WTC11 (cell line): Measurements from ENCODE around the gene PLXNA2. TPM values are rescaled to one million over a fixed set of nuclear protein-coding genes. Genes with fewer than 3 reads are reported as not detected.

Experiments used
- ATAC-seq: fragments of 200-7000 bp; cut with Tn5 transposase; 2 replicates; pipeline ENCODE4 v1.10.0; 2021; ENCODE audit warnings: mild to moderate bottlenecking, moderate library complexity
- CTCF ChIA-PET: fragments of 300-600 bp; sonication (Branson Sonifier 250); formaldehyde crosslinking; loops from one replicate; lab custom pipeline; 2021; ENCODE audit warnings: antibody characterized with exemption; lab: Charles Lee
- POLR2A ChIA-PET: fragments of 350-600 bp; sonication (Branson Sonifier 250); formaldehyde crosslinking; loops from one replicate; lab custom pipeline; 2021; ENCODE audit warnings: antibody characterized with exemption; lab: Charles Lee
- DNase-seq: peaks from one replicate; pipeline ENCODE4 v3.0.0; 2021; ENCODE audit warnings: low spot score
- H3K27ac Mint-ChIP-seq: 2 replicates; pipeline ENCODE4 v1.8.0; 2021; ENCODE audit warnings: mixed read lengths
- H3K27me3 Mint-ChIP-seq: 2 replicates; pipeline ENCODE4 v1.8.0; 2021; ENCODE audit warnings: low read depth, mild to moderate bottlenecking, moderate library complexity, mixed read lengths
- H3K36me3 Mint-ChIP-seq: 2 replicates; pipeline ENCODE4 v1.8.0; 2021; ENCODE audit warnings: mixed read lengths
- H3K4me1 Mint-ChIP-seq: 2 replicates; pipeline ENCODE4 v1.8.0; 2022; ENCODE audit warnings: mixed read lengths
- H3K4me3 Mint-ChIP-seq: 2 replicates; pipeline ENCODE4 v1.8.0; 2021; ENCODE audit warnings: mild to moderate bottlenecking, moderate library complexity, mixed read lengths
- H3K9me3 Mint-ChIP-seq: 2 replicates; pipeline ENCODE4 v1.8.0; 2021; ENCODE audit warnings: mixed read lengths
- FOXK1 ChIP-seq: sonication (generic); formaldehyde crosslinking; IDR thresholded peaks from 2 replicates; pipeline ENCODE4 v1.8.0; 2022; ENCODE audit warnings: mild to moderate bottlenecking, moderate library complexity, missing genetic modification reagents
- FOXP1 ChIP-seq: sonication (generic); formaldehyde crosslinking; IDR thresholded peaks from 2 replicates; pipeline ENCODE4 v1.8.0; 2022; ENCODE audit warnings: missing genetic modification reagents, mild to moderate bottlenecking, moderate library complexity, borderline replicate concordance
- GTF2I ChIP-seq: fragments of 250-450 bp; sonication (Bioruptor Pico); conservative IDR thresholded peaks from 2 replicates; pipeline ENCODE4 v1.4.0; 2021; ENCODE audit warnings: mild to moderate bottlenecking
- IRF2 ChIP-seq: sonication (generic); formaldehyde crosslinking; IDR thresholded peaks from 2 replicates; pipeline ENCODE4 v1.8.0; 2022; ENCODE audit warnings: low read depth, missing genetic modification reagents, borderline replicate concordance
- JUN ChIP-seq: sonication (generic); formaldehyde crosslinking; IDR thresholded peaks from 2 replicates; pipeline ENCODE4 v1.8.0; 2023; ENCODE audit warnings: mild to moderate bottlenecking, missing genetic modification reagents
- KAT7 ChIP-seq: sonication (generic); formaldehyde crosslinking; IDR thresholded peaks from 2 replicates; pipeline ENCODE4 v1.8.1; 2023; ENCODE audit warnings: missing genetic modification reagents, mild to moderate bottlenecking, borderline replicate concordance
- NFATC4 ChIP-seq: fragments of 250-450 bp; sonication (Bioruptor Pico); IDR thresholded peaks from 2 replicates; pipeline ENCODE4 v1.9.0; 2021; ENCODE audit warnings: mild to moderate bottlenecking
- NR2C2 ChIP-seq: sonication (generic); formaldehyde crosslinking; IDR thresholded peaks from 2 replicates; pipeline ENCODE4 v1.8.0; 2022; ENCODE audit warnings: mild to moderate bottlenecking, missing genetic modification reagents
- OVOL2 ChIP-seq: fragments of 250-450 bp; sonication (Bioruptor Pico); IDR thresholded peaks from 2 replicates; pipeline ENCODE4 v1.9.0; 2021; ENCODE audit warnings: mild to moderate bottlenecking, borderline replicate concordance
- SOX15 ChIP-seq: fragments of 250-450 bp; sonication (Bioruptor Pico); IDR thresholded peaks from 2 replicates; pipeline ENCODE4 v1.9.0; 2021; ENCODE audit warnings: mild to moderate bottlenecking
- TEAD1 ChIP-seq: sonication (generic); formaldehyde crosslinking; IDR thresholded peaks from 2 replicates; pipeline ENCODE4 v1.8.0; 2022; ENCODE audit warnings: mild to moderate bottlenecking, missing genetic modification reagents
- ZBTB21 ChIP-seq: sonication (generic); formaldehyde crosslinking; IDR thresholded peaks from 2 replicates; pipeline ENCODE4 v1.8.1; 2023; ENCODE audit warnings: mild to moderate bottlenecking, missing genetic modification reagents, borderline replicate concordance
- total RNA-seq: library from RNA; stranded (reverse); gene quantifications from 3 replicates; pipeline ENCODE4 v1.2.3, GENCODE V29; 2021
- TF ChIP-seq, protein P1 (sequence below): sonication (generic); formaldehyde crosslinking; IDR thresholded peaks from 2 replicates; pipeline ENCODE4 v1.8.1; 2023; ENCODE audit warnings: mild to moderate bottlenecking, missing genetic modification reagents, borderline replicate concordance
- TF ChIP-seq, protein P2 (sequence below): sonication (generic); formaldehyde crosslinking; IDR thresholded peaks from 2 replicates; pipeline ENCODE4 v1.8.0; 2022; ENCODE audit warnings: missing genetic modification reagents
- TF ChIP-seq, protein P3 (sequence below): sonication (generic); formaldehyde crosslinking; IDR thresholded peaks from 2 replicates; pipeline ENCODE4 v1.8.1; 2023; ENCODE audit warnings: mild to moderate bottlenecking, moderate library complexity, missing genetic modification reagents
- TF ChIP-seq, protein P4 (sequence below): sonication (generic); formaldehyde crosslinking; IDR thresholded peaks from 2 replicates; pipeline ENCODE4 v1.8.1; 2023; ENCODE audit warnings: mild to moderate bottlenecking, missing genetic modification reagents
- TF ChIP-seq, protein P5 (sequence below): sonication (generic); formaldehyde crosslinking; IDR thresholded peaks from 2 replicates; pipeline ENCODE4 v1.8.1; 2022; ENCODE audit warnings: mild to moderate bottlenecking, missing genetic modification reagents, moderate library complexity, borderline replicate concordance
- TF ChIP-seq, protein P6 (sequence below): sonication (generic); formaldehyde crosslinking; conservative IDR thresholded peaks from 2 replicates; pipeline ENCODE4 v1.8.1; 2023; ENCODE audit warnings: mild to moderate bottlenecking, low read depth, missing genetic modification reagents, moderate library complexity

Gene PLXNA2
- total RNA-seq, 1 experiment from 2014 or later: 4.2 TPM

DNA sequence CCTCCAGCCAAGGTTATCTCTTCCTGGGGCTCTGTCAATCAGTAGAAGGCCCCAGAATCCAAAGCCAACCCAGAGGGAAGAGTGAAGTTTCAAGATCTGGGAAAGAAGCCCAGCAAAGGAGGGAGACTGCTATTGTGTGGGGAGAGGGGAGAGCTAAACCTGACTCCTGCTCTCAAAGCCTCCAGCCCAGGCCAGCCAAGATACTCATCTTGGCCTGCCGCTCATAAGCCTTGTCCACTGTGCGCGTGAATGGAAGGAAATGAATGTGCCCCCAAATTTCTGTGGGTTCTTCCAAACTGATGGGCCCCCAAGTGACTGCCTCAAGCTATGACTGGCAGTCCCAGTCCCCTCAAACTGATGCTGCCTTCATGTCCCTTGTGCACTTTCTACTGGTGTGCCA lies 2.0 kb downstream of the PLXNA2 start (continued):
- TF ChIP-seq, protein P1, sequence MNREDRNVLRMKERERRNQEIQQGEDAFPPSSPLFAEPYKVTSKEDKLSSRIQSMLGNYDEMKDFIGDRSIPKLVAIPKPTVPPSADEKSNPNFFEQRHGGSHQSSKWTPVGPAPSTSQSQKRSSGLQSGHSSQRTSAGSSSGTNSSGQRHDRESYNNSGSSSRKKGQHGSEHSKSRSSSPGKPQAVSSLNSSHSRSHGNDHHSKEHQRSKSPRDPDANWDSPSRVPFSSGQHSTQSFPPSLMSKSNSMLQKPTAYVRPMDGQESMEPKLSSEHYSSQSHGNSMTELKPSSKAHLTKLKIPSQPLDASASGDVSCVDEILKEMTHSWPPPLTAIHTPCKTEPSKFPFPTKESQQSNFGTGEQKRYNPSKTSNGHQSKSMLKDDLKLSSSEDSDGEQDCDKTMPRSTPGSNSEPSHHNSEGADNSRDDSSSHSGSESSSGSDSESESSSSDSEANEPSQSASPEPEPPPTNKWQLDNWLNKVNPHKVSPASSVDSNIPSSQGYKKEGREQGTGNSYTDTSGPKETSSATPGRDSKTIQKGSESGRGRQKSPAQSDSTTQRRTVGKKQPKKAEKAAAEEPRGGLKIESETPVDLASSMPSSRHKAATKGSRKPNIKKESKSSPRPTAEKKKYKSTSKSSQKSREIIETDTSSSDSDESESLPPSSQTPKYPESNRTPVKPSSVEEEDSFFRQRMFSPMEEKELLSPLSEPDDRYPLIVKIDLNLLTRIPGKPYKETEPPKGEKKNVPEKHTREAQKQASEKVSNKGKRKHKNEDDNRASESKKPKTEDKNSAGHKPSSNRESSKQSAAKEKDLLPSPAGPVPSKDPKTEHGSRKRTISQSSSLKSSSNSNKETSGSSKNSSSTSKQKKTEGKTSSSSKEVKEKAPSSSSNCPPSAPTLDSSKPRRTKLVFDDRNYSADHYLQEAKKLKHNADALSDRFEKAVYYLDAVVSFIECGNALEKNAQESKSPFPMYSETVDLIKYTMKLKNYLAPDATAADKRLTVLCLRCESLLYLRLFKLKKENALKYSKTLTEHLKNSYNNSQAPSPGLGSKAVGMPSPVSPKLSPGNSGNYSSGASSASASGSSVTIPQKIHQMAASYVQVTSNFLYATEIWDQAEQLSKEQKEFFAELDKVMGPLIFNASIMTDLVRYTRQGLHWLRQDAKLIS (CRISPR knock-in tag): no peak
- TF ChIP-seq, protein P2, sequence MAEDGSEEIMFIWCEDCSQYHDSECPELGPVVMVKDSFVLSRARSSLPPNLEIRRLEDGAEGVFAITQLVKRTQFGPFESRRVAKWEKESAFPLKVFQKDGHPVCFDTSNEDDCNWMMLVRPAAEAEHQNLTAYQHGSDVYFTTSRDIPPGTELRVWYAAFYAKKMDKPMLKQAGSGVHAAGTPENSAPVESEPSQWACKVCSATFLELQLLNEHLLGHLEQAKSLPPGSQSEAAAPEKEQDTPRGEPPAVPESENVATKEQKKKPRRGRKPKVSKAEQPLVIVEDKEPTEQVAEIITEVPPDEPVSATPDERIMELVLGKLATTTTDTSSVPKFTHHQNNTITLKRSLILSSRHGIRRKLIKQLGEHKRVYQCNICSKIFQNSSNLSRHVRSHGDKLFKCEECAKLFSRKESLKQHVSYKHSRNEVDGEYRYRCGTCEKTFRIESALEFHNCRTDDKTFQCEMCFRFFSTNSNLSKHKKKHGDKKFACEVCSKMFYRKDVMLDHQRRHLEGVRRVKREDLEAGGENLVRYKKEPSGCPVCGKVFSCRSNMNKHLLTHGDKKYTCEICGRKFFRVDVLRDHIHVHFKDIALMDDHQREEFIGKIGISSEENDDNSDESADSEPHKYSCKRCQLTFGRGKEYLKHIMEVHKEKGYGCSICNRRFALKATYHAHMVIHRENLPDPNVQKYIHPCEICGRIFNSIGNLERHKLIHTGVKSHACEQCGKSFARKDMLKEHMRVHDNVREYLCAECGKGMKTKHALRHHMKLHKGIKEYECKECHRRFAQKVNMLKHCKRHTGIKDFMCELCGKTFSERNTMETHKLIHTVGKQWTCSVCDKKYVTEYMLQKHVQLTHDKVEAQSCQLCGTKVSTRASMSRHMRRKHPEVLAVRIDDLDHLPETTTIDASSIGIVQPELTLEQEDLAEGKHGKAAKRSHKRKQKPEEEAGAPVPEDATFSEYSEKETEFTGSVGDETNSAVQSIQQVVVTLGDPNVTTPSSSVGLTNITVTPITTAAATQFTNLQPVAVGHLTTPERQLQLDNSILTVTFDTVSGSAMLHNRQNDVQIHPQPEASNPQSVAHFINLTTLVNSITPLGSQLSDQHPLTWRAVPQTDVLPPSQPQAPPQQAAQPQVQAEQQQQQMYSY (CRISPR knock-in tag): no peak
- TF ChIP-seq NR2C2 (CRISPR knock-in tag) (no peak), NFATC4 (CRISPR knock-in tag) (no peak)
- TF ChIP-seq, all 79 proteins: peak for 0

DNA sequence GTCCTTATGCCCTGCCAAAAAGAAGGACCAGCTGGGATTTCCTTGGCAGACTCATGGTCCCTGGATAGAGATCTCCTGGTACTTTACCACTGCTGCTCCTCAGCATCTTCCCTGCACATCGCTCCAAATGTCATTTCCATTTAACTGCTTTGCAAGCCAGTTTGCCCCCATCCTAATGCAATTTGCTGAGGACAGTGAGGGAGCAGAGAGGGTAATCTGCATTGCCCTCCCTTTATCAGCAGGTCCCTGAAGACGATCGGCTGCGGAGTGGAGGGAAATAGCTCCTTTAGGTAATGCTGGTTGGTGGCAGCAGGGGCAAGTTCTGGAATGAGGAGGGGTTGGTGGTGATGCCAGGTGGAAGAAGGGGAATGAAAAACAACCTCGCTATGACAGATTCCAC lies 2.7 kb downstream of the PLXNA2 start:
- DNase-seq (no peak), ATAC-seq (no peak)
- Mint-ChIP-seq H3K9me3 (no peaks in the 10 kb centered on the region), H3K27me3 (peaks cover 47% of the 10 kb centered on the region), H3K36me3 (no peaks in the 10 kb centered on the region), H3K4me3 (no peak overlapping the region), H3K4me1 (peaks cover 40% of the 10 kb centered on the region), H3K27ac (no peak overlapping the region)
- POLR2A ChIA-PET: no interaction called here
- CTCF ChIA-PET: interaction anchor here (0.9 to 5.5 kb wide), 7 partner anchors 8 to 243 kb away, joined by 3 to 78 read pairs (median 14); no protein-coding TSS in a partner anchor
- TF ChIP-seq, protein P2 (CRISPR knock-in tag): no peak
- TF ChIP-seq, protein P3, sequence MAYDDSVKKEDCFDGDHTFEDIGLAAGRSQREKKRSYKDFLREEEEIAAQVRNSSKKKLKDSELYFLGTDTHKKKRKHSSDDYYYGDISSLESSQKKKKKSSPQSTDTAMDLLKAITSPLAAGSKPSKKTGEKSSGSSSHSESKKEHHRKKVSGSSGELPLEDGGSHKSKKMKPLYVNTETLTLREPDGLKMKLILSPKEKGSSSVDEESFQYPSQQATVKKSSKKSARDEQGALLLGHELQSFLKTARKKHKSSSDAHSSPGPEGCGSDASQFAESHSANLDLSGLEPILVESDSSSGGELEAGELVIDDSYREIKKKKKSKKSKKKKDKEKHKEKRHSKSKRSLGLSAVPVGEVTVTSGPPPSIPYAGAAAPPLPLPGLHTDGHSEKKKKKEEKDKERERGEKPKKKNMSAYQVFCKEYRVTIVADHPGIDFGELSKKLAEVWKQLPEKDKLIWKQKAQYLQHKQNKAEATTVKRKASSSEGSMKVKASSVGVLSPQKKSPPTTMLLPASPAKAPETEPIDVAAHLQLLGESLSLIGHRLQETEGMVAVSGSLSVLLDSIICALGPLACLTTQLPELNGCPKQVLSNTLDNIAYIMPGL: no peak
- TF ChIP-seq IRF2 (no peak), GTF2I (CRISPR knock-in tag) (no peak), OVOL2 (no peak), FOXP1 (CRISPR knock-in tag) (no peak), JUN (CRISPR knock-in tag) (no peak), SOX15 (CRISPR knock-in tag) (no peak), FOXK1 (no peak), KAT7 (CRISPR knock-in tag) (no peak), TEAD1 (CRISPR knock-in tag) (no peak), ZBTB21 (CRISPR knock-in tag) (no peak)
- TF ChIP-seq, protein P4, sequence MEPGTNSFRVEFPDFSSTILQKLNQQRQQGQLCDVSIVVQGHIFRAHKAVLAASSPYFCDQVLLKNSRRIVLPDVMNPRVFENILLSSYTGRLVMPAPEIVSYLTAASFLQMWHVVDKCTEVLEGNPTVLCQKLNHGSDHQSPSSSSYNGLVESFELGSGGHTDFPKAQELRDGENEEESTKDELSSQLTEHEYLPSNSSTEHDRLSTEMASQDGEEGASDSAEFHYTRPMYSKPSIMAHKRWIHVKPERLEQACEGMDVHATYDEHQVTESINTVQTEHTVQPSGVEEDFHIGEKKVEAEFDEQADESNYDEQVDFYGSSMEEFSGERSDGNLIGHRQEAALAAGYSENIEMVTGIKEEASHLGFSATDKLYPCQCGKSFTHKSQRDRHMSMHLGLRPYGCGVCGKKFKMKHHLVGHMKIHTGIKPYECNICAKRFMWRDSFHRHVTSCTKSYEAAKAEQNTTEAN (CRISPR knock-in tag): no peak
- TF ChIP-seq, protein P5, sequence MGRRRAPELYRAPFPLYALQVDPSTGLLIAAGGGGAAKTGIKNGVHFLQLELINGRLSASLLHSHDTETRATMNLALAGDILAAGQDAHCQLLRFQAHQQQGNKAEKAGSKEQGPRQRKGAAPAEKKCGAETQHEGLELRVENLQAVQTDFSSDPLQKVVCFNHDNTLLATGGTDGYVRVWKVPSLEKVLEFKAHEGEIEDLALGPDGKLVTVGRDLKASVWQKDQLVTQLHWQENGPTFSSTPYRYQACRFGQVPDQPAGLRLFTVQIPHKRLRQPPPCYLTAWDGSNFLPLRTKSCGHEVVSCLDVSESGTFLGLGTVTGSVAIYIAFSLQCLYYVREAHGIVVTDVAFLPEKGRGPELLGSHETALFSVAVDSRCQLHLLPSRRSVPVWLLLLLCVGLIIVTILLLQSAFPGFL: no peak
- TF ChIP-seq, protein P6, sequence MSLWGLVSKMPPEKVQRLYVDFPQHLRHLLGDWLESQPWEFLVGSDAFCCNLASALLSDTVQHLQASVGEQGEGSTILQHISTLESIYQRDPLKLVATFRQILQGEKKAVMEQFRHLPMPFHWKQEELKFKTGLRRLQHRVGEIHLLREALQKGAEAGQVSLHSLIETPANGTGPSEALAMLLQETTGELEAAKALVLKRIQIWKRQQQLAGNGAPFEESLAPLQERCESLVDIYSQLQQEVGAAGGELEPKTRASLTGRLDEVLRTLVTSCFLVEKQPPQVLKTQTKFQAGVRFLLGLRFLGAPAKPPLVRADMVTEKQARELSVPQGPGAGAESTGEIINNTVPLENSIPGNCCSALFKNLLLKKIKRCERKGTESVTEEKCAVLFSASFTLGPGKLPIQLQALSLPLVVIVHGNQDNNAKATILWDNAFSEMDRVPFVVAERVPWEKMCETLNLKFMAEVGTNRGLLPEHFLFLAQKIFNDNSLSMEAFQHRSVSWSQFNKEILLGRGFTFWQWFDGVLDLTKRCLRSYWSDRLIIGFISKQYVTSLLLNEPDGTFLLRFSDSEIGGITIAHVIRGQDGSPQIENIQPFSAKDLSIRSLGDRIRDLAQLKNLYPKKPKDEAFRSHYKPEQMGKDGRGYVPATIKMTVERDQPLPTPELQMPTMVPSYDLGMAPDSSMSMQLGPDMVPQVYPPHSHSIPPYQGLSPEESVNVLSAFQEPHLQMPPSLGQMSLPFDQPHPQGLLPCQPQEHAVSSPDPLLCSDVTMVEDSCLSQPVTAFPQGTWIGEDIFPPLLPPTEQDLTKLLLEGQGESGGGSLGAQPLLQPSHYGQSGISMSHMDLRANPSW: no peak
